ENCODE results near the gene CLCF1. TPM values are rescaled to one million over a fixed set of nuclear protein-coding genes. Genes with fewer than 3 reads are reported as not detected.
A peak's percentile ranks its signal among the peaks of the same experiment; 100 is the strongest.

Gene CLCF1
- total RNA-seq, 1 donor = 6.9 TPM

GRCh38 chr11:67391304-67392182, 18.1 kb upstream of the CLCF1 start, which contains the start of gene RAD9A:
TSS of gene RAD9A (plus strand) at chr11:67391986. CDS start at chr11:67392045, 59 bp downstream.
- peak; percentile 100 for DNase-seq (ENCODE audit: insufficient read length, low spot score, missing footprints)
- Histone ChIP-seq H2AFZ (ENCODE audit: low read length) (peak within 1 kb of the TSS; percentile 90), H3K4me3 (ENCODE audit: insufficient read depth, low read length) (peak within 1 kb of the TSS; percentile 87), H3K27ac (ENCODE audit: low read depth, low read length) (peak within 1 kb of the TSS; percentile 83), H4K20me1 (ENCODE audit: insufficient read depth, low read length) (no peaks in the 10 kb centered on the region), H3K27me3 (ENCODE audit: insufficient read depth, low read length) (no peaks in the 10 kb centered on the region), H3K9me3 (ENCODE audit: low read depth, low read length) (no peaks in the 10 kb centered on the region), H3K36me3 (ENCODE audit: insufficient read depth, low read length) (peaks cover 6% of the 10 kb centered on the region), H3K79me2 (ENCODE audit: insufficient read depth, low read length) (peaks cover 24% of the 10 kb centered on the region), H3K4me1 (ENCODE audit: insufficient read depth, low read length) (peaks cover 13% of the 10 kb centered on the region), H3K4me2 (ENCODE audit: insufficient read depth, low read length) (peak within 1 kb of the TSS; percentile 99)
- TF ChIP-seq CTCF (IDR thresholded peaks at IDR 0.05; ENCODE audit: extremely low read depth, low read depth, low read length) = no peak

GRCh38 chr11:67390947-67391303, 17.5 kb upstream of the CLCF1 start:
- peak overlapping the region; percentile 99 for H3K4me2 ChIP-seq (ENCODE audit: insufficient read depth, low read length)
- TF ChIP-seq CTCF (IDR thresholded peaks at IDR 0.05; ENCODE audit: extremely low read depth, low read depth, low read length) = no peak
- peak overlapping the region; percentile 90 for H2AFZ ChIP-seq (ENCODE audit: low read length)
- H3K79me2 ChIP-seq (ENCODE audit: insufficient read depth, low read length) = peaks cover 24% of the 10 kb centered on the region
- H3K36me3 ChIP-seq (ENCODE audit: insufficient read depth, low read length) = no peaks in the 10 kb centered on the region
- H3K4me1 ChIP-seq (ENCODE audit: insufficient read depth, low read length) = peaks cover 13% of the 10 kb centered on the region
- H3K27ac ChIP-seq (ENCODE audit: low read depth, low read length) = peak overlapping the region; percentile 83
- H3K9me3 ChIP-seq (ENCODE audit: low read depth, low read length) = no peaks in the 10 kb centered on the region
- DNase-seq (ENCODE audit: insufficient read length, low spot score, missing footprints) = peak; percentile 46
- no peaks in the 10 kb centered on the region for H3K27me3 ChIP-seq (ENCODE audit: insufficient read depth, low read length)
- H3K4me3 ChIP-seq (ENCODE audit: insufficient read depth, low read length) = peak overlapping the region; percentile 87
- no peaks in the 10 kb centered on the region for H4K20me1 ChIP-seq (ENCODE audit: insufficient read depth, low read length)

GRCh38 chr11:67389477-67389876, 16.1 kb upstream of the CLCF1 start:
- H3K79me2 ChIP-seq (ENCODE audit: insufficient read depth, low read length) = peaks cover 24% of the 10 kb centered on the region
- peaks cover 24% of the 10 kb centered on the region for H3K4me1 ChIP-seq (ENCODE audit: insufficient read depth, low read length)
- no peak overlapping the region for H3K4me3 ChIP-seq (ENCODE audit: insufficient read depth, low read length)
- no peak overlapping the region for H3K4me2 ChIP-seq (ENCODE audit: insufficient read depth, low read length)
- no peaks in the 10 kb centered on the region for H4K20me1 ChIP-seq (ENCODE audit: insufficient read depth, low read length)
- TF ChIP-seq CTCF (IDR thresholded peaks at IDR 0.05; ENCODE audit: extremely low read depth, low read depth, low read length) = peak; percentile 52
- H3K36me3 ChIP-seq (ENCODE audit: insufficient read depth, low read length) = no peaks in the 10 kb centered on the region
- H3K27me3 ChIP-seq (ENCODE audit: insufficient read depth, low read length) = no peaks in the 10 kb centered on the region
- DNase-seq (ENCODE audit: insufficient read length, low spot score, missing footprints) = peak; percentile 75
- H2AFZ ChIP-seq (ENCODE audit: low read length) = no peak overlapping the region
- no peaks in the 10 kb centered on the region for H3K9me3 ChIP-seq (ENCODE audit: low read depth, low read length)
- H3K27ac ChIP-seq (ENCODE audit: low read depth, low read length) = no peak overlapping the region

DNA sequence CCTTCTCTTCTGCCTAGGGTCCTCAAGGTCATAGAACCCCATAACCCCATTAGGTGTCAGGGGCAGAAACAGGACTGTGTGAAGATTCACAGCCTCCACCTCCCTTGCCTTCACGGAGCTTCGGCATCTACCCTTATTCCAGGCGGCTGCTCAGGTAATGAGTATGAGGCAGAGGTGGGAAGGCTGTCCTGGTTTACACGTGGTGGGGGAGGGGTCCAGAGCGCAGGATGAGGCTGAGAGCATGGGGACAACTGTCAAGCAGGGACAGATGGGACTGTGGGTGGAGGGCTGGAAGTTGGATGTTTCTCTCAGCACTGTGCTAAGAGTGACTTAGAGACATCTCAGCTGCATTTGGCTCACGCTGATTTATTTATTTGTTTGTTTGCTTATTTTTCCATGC, 14.1 kb upstream of the CLCF1 start:
- Histone ChIP-seq H3K9me3 (ENCODE audit: low read depth, low read length) (no peaks in the 10 kb centered on the region), H3K27ac (ENCODE audit: low read depth, low read length) (no peak overlapping the region), H3K4me2 (ENCODE audit: insufficient read depth, low read length) (no peak overlapping the region), H3K79me2 (ENCODE audit: insufficient read depth, low read length) (peaks cover 16% of the 10 kb centered on the region), H2AFZ (ENCODE audit: low read length) (no peak overlapping the region), H4K20me1 (ENCODE audit: insufficient read depth, low read length) (no peaks in the 10 kb centered on the region), H3K4me3 (ENCODE audit: insufficient read depth, low read length) (no peak overlapping the region), H3K36me3 (ENCODE audit: insufficient read depth, low read length) (no peaks in the 10 kb centered on the region), H3K27me3 (ENCODE audit: insufficient read depth, low read length) (no peaks in the 10 kb centered on the region), H3K4me1 (ENCODE audit: insufficient read depth, low read length) (peaks cover 23% of the 10 kb centered on the region)
- TF ChIP-seq CTCF (IDR thresholded peaks at IDR 0.05; ENCODE audit: extremely low read depth, low read depth, low read length) = no peak
- peak; percentile 4 for DNase-seq (ENCODE audit: insufficient read length, low spot score, missing footprints)

Measured in osteoblast (primary cell).